GM12891 (cell line): ENCODE data around the gene ADRA2B.

Experiments used
- PAX5 ChIP-seq: IDR thresholded peaks from 2 replicates; pipeline ENCODE4 v1.6.1; 2011; ENCODE audit warnings: low read length, moderate library complexity, mild to moderate bottlenecking; ENCODE audit not compliant: insufficient read depth, severe bottlenecking
- POLR2A ChIP-seq: IDR thresholded peaks from 2 replicates; pipeline ENCODE4 v1.6.1; 2011; ENCODE audit warnings: low read depth, low read length, control low read depth
- POLR2AphosphoS5 ChIP-seq: IDR thresholded peaks from 2 replicates; pipeline ENCODE4 v1.6.1; 2011; ENCODE audit warnings: low read depth, low read length, control low read depth
- POU2F2 ChIP-seq: IDR thresholded peaks from 2 replicates; pipeline ENCODE4 v1.6.1; 2011; ENCODE audit warnings: low read depth, mild to moderate bottlenecking, control low read depth, low read length, moderate library complexity
- SPI1 ChIP-seq: IDR thresholded peaks from 2 replicates; pipeline ENCODE4 v1.6.1; 2011; ENCODE audit warnings: low read depth, low read length, control low read depth
- TAF1 ChIP-seq: IDR thresholded peaks from 2 replicates; pipeline ENCODE4 v1.6.1; 2011; ENCODE audit warnings: low read depth, low read length, control low read depth

DNA sequence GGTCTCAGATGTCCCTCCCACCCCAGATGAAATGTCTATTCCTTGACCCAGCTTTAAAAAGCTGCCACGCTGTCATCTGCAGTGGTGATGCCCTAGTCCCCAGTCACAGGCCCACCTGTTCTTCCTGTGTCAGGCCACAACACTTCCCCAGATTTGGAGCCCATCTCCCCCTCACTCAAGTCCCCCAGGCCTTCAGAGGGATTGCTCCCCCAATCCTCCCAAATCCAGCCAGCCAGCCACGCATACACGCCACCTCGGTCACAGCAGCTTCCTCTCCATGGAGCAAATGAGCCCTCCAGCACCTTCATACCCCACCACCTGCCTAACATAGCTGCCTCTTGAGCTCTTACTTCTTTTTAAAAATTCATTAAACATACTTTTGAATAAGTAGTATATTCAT, 14.1 kb upstream of the ADRA2B start:
- TF ChIP-seq POLR2AphosphoS5: no peak
- TF ChIP-seq POLR2A: no peak
- no peak for TF ChIP-seq TAF1
- no peak for TF ChIP-seq SPI1
- TF ChIP-seq PAX5: no peak
- no peak for TF ChIP-seq POU2F2
